ENCODE data around the gene SLIT2.

GRCh38 chr4:20253283-20253734 is 1.6 kb downstream of the SLIT2 start:
- TF ChIP-seq ZNF142 (CRISPR knock-in tag; IDR thresholded peaks at IDR 0.05) (no peak), POLR2AphosphoS5 (IDR thresholded peaks at IDR 0.05; ENCODE audit: low read depth, low read length) (no peak), KAT7 (CRISPR knock-in tag; IDR thresholded peaks at IDR 0.05; ENCODE audit: borderline replicate concordance) (no peak), CTCF (CRISPR knock-in tag; IDR thresholded peaks at IDR 0.05) (no peak), ZNF510 (CRISPR knock-in tag; IDR thresholded peaks at IDR 0.05; ENCODE audit: low read depth) (no peak), HNRNPK (IDR thresholded peaks at IDR 0.05; ENCODE audit: low read depth, low read length, poor library complexity, severe bottlenecking) (no peak), RERE (CRISPR knock-in tag; IDR thresholded peaks at IDR 0.05; ENCODE audit: low read depth) (no peak), HDAC6 (IDR thresholded peaks at IDR 0.05; ENCODE audit: low read depth, low read length) (no peak), NFE2L2 (IDR thresholded peaks at IDR 0.05; ENCODE audit: low read length) (no peak), TGIF2 (CRISPR knock-in tag; IDR thresholded peaks at IDR 0.05) (no peak), CHD2 (IDR thresholded peaks at IDR 0.05; ENCODE audit: low read depth, low read length) (no peak)
- TF ChIP-seq, protein P1, sequence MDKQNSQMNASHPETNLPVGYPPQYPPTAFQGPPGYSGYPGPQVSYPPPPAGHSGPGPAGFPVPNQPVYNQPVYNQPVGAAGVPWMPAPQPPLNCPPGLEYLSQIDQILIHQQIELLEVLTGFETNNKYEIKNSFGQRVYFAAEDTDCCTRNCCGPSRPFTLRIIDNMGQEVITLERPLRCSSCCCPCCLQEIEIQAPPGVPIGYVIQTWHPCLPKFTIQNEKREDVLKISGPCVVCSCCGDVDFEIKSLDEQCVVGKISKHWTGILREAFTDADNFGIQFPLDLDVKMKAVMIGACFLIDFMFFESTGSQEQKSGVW (CRISPR knock-in tag; IDR thresholded peaks at IDR 0.05; ENCODE audit: borderline replicate concordance) = no peak
- TF ChIP-seq, protein P2, sequence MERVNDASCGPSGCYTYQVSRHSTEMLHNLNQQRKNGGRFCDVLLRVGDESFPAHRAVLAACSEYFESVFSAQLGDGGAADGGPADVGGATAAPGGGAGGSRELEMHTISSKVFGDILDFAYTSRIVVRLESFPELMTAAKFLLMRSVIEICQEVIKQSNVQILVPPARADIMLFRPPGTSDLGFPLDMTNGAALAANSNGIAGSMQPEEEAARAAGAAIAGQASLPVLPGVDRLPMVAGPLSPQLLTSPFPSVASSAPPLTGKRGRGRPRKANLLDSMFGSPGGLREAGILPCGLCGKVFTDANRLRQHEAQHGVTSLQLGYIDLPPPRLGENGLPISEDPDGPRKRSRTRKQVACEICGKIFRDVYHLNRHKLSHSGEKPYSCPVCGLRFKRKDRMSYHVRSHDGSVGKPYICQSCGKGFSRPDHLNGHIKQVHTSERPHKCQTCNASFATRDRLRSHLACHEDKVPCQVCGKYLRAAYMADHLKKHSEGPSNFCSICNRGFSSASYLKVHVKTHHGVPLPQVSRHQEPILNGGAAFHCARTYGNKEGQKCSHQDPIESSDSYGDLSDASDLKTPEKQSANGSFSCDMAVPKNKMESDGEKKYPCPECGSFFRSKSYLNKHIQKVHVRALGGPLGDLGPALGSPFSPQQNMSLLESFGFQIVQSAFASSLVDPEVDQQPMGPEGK (CRISPR knock-in tag; IDR thresholded peaks at IDR 0.05) = no peak

Measured in HepG2 (cell line).